Gastrocnemius medialis (tissue), 4 donors: ENCODE measurements around the gene ZNF365.

ENCODE experiments used
- CTCF ChIP-seq, 5 experiments: fragments of 450-650 bp in 3 of 5; fragments of 200-600 bp in 2 of 5; sonication (generic) in 2 of 5; IDR thresholded peaks in 4 of 5; conservative IDR thresholded peaks in 1 of 5; 1 replicate in 4 of 5; 2 replicates in 1 of 5; pipeline ENCODE4 v1.5.1; 2016 to 2019; ENCODE audit warnings: antibody characterized with exemption in 5 of 5, mild to moderate bottlenecking in 3 of 5, moderate library complexity in 3 of 5
- POLR2A ChIP-seq, 2 donors: fragments of 450-650 bp; IDR thresholded peaks; one replicate each; pipeline ENCODE4 v1.6.1; 2017; ENCODE audit warnings: antibody characterized with exemption in 2 of 2, mild to moderate bottlenecking in 2 of 2, moderate library complexity in 2 of 2

- no peak for TF ChIP-seq CTCF (IDR thresholded peaks at IDR 0.05 in 4 of 5, conservative IDR thresholded peaks at IDR 0.05 in 1 of 5)
- no peak for TF ChIP-seq POLR2A (IDR thresholded peaks at IDR 0.05)
Measured at GRCh38 chr10:62348029-62348428, 26.1 kb upstream of the ZNF365 start.
